Activated gamma-delta T cell treated with Interleukin-2 at 50 U/mL for 16 hours (primary cell): ENCODE data around the gene LDLRAP1.
A peak's percentile ranks its signal among the peaks of the same experiment; 100 is the strongest.

Experiments
- DNase-seq: peaks from one replicate; pipeline ENCODE4 v3.0.0-alpha.2; 2020

Gene LDLRAP1, protein sequence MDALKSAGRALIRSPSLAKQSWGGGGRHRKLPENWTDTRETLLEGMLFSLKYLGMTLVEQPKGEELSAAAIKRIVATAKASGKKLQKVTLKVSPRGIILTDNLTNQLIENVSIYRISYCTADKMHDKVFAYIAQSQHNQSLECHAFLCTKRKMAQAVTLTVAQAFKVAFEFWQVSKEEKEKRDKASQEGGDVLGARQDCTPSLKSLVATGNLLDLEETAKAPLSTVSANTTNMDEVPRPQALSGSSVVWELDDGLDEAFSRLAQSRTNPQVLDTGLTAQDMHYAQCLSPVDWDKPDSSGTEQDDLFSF

DNA sequence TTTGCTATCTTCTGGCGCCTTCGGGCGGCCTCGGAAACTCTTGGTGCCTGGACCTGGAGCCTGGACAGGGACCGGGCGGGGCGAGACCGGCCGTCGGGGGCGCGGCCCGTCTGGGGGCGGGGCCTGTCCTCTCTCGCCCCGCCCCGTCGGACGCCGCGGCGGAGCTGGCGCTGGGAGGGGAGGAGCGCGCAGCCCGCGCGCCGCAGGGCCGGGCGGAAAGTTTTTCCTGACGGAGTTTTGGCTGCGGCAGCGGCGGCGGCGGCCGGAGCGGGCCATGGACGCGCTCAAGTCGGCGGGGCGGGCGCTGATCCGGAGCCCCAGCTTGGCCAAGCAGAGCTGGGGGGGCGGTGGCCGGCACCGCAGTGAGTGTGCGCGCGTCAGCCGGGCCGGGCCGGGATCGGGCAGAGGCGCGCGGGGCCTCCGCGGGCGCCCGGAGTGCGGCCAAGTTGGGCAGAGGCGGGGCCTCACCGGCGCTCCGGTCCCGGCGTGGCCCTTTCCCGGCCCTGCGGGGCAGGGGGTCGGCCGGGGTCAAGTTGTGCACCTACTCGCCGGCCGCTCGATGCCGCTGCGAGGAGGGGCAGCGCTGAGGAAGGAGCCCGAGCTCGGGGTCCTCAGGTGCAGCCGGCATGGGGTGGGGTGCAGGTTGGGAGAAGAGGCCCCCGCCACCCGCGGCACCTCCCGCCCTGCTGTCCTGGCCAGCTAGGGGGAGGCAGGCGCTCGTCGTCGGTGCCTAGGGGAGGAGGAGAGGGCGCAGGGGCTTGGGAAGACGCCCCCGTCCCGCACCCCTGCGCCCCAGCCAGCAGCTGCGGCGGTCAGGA, at the start of gene LDLRAP1:
Gene LDLRAP1 (plus strand): TSS at position 182 of the 818 bp plus-strand sequence. CDS start 93 bp downstream, at position 275.
- DNase-seq, result peak; percentile 44

GRCh38 chr1:25494952-25495351, 48.5 kb upstream of the LDLRAP1 start:
- no peak for DNase-seq

GRCh38 chr1:25500694-25501093, 42.7 kb upstream of the LDLRAP1 start:
- DNase-seq, result no peak

GRCh38 chr1:25501235-25502058, 42.0 kb upstream of the LDLRAP1 start:
- no peak for DNase-seq

DNA sequence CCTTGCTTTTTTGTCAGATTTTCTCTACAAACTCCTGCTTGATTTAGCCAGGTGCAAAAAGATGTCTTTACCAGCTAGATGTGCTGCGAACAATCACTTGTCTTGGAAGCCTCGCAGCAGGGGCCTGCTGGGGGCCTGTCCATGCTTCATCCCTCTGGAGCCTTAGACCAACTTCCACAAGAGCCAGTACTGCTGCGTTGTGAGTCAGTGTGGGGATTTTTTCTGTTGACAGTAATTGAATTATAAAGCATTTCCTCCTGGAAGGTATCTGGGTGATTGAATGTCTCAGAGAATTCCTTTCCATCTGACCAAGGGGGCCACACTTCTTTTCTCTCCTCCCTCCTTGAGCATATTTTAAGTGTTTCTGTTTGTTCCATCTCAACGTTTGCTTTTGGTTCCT, 40.4 kb upstream of the LDLRAP1 start:
- DNase-seq, result no peak

- peak; percentile 78 for DNase-seq
Measured at GRCh38 chr1:25503551-25504426, 39.6 kb upstream of the LDLRAP1 start.

GRCh38 chr1:25504706-25505595, 38.5 kb upstream of the LDLRAP1 start:
- DNase-seq, result no peak

DNA sequence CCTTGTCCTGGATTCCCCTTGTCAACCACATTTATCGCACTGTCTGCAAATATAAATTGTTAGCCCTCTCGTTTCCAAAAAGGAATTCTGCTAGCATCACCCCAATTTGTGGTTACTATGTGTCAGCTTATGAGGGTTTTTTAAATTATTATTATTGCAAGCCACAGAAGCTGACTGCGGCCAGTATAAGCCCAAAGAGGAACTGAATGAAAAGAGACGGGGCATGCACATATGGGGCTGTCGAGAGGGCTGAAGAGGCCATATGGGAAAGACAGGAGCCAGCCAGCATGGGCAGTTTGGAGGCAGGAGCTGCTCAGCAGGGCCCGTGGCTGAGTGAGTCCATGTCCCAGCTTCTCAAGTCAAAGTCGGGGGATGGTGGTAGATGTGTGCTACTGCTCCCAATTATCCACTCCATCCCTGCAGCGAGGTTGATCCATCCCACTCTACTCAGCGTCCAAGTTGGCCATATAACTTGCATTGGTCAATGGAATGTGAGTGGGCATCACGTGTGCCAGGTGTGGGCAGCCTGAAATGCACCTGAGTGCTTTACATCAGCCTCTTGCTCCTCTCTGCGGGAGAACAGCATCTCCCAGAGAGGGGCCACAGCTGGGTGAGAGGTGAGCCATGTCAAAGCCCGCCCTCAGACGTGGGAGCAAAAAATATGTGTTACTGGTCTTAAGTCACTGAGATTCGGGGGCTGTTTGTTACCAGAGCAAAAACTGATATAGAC, 37.6 kb upstream of the LDLRAP1 start:
- no peak for DNase-seq

DNA sequence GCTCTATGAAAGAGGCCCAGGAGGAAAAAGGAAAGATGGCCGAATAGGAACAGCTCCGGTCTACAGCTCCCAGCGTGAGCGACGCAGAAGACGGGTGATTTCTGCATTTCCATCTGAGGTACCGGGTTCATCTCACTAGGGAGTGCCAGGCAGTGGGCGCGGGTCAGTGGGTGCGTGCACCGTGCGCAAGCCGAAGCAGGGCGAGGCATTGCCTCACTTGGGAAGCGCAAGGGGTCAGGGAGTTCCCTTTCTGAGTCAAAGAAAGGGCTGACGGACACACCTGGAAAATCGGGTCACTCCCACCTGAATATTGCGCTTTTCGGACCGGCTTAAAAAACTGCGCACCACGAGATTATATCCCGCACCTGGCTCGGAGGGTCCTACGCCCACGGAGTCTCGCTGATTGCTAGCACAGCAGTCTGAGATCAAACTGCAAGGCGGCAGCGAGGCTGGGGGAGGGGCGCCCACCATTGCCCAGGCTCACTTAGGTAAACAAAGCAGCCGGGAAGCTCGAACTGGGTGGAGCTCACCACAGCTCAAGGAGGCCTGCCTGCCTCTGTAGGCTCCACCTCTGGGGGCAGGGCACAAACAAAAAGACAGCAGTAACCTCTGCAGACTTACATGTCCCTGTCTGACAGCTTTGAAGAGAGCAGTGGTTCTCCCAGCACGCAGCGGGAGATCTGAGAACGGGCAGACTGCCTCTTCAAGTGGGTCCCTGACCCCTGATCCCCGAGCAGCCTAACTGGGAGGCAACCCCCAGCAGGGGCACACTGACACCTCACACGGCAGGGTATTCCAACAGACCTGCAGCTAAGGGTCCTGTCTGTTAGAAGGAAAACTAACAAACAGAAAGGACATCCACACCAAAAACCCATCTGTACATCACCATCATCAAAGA, 36.6 kb upstream of the LDLRAP1 start:
- peak; percentile 32 for DNase-seq

GRCh38 chr1:25513666-25514065, 29.7 kb upstream of the LDLRAP1 start:
- DNase-seq, result no peak

GRCh38 chr1:25515033-25515432, 28.4 kb upstream of the LDLRAP1 start:
- no peak for DNase-seq

DNA sequence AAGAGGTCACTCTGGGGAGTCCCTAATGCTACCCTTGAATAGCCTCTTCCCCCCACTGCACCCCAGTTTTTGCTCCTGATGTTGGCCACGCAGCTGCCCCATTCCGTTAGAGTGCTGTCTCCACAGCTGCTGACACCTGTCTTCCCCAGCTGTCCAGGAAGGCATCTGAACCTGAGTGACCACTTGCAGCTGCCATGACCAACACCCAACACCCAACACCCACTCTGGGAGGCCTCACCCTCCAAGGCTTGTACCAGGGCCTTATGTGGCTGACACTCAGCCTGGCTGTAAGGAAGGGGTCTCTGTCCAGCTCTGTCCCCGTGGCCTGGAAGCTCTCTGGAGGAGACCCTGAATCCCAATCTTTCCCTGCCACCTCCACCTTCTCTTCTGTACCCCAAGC, 26.7 kb upstream of the LDLRAP1 start:
- DNase-seq, result no peak

- DNase-seq, result no peak
Measured at GRCh38 chr1:25517476-25518394, 25.7 kb upstream of the LDLRAP1 start.

- no peak for DNase-seq
Measured at GRCh38 chr1:25519624-25520023, 23.8 kb upstream of the LDLRAP1 start.

DNA sequence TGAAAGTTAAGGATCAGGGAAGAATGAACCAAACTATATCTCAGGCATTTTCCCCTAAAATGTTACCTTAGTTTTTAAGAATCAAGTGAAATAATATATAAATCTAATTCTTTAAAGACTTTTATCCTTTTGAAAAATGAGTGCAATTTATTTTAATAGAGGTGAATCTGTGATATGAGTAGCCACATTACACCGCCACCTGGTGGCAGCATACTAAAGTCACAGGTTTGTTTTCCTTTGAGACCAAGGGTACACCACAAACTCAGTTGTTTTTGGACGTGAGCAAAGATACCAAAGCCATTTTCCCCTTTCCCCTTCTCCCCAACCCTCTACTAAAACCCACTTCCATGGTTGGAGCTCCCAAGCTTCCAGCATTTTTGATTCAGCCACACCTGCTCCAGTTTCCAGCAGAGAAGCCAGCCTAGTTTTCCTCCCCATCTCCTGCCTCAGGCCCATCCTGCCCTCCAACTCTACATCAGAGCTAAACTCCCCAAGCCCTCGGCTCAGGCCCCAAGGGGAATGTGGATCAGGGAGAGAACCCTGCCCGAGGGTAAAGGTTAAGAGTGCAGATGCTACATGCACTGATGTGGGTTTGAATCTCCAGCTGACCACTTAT, 22.9 kb upstream of the LDLRAP1 start:
- peak; percentile 74 for DNase-seq

DNA sequence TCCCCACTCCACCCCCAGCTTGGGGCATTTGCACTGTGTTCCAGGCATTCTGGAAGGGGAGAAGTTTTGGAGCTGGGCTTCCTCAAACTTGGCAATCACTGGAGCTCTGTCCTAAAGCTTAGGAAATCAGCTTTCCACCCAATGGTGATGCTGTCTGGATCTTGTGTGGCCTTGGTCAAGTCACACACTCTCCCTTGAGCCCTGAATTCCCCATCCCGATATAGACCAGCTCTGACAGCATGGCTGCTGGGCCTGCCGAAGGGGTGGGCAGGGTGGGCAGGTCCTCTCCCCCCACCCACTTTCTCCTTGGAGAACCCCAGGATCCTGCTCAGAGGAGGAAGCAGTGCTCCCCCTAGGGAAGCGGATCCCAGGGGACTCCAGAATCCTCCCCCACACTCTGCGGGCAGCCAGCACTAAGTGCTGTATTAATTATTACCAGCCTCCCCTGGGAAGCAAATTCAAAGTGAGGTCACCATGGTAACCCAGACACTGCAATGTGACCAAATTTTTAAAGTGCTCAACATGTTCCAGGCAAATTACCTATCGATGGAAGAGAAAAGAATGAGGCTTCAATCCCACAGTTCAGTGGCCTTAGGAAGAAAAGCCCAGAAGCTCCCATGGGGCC, 21.3 kb upstream of the LDLRAP1 start:
- no peak for DNase-seq

DNA sequence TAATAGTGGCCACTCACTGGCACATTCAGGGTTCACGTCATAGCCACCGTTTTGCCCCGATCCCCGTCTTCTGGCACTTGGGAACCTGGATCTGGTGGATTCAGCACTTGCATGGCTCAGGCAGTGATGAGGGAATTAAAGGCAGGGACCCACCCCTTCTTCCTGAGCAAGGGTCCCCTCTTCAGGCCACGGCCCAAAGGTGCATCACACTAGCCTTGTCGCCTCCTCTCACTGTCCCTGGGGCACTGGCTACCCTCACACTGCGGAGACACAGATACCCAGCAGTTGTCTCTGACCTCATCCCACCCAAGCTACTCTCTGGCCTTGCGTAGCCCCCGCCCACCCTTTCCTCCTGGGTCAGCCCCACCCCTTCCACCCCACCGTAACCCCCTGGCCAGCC, 19.9 kb upstream of the LDLRAP1 start:
- DNase-seq, result no peak
